GM19438 (cell line): ENCODE data around the gene PSORS1C1.
"Not testable (repeated sequence)": the region's sequence is repeated elsewhere in the genome, so short reads cannot be mapped to it uniquely, and the experiment has no call there.

ENCODE experiments used
- ATAC-seq: cut with Tn5 transposase; IDR thresholded peaks from one replicate; pipeline ENCODE4 v1.9.1; 2021; ENCODE audit warnings: low read depth; ENCODE audit not compliant: unreplicated experiment

The PSORS1C1 gene

DNA sequence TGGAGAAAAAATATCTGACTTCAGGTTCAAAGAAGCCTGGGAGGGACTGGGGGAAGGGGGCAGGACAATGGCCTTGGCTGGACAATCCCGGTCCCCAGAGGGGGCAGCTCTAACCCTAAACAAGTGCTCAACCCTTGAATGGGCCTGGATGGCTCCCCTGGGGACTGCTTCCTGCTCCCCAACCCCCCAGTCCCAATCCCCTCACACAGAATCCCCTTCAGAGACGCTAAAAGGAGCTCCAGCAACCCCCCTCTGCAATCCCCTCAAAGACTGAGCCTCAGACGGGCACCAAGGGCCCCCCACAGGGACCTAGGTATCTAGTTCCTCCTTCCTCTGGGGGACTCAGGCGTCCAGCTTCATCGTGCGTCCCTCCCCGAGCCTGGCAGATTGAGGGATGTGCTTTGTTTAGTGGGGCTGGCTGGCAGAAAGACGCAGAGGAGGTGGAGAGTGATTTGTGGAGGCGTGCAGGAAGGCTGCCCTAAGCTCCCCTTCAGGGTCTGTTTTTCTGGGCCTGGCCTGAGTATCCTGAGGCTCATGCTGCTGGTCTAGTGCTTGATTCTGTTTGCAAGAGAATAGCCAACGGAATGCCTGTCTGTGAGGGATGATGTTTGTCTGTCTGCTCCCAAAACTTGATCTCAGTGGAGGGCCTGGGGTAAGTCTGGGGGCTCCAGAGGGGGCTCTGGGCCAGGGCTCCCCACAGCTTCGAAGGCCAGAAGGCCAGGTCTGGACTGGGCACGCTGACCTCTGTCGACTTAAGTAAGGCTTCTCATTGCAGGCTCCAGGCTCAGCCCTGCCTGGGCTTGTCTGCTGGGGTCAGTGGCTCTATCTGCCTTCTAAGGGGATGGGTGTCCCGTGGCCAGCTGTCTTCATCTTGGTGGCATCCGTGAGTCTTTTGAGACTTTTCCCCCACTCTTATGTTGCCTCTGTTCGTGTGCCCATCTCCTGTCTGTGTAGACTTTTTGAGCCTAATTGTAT lies 57.6 kb downstream of the PSORS1C1 start:
- ATAC-seq, result no peak

DNA sequence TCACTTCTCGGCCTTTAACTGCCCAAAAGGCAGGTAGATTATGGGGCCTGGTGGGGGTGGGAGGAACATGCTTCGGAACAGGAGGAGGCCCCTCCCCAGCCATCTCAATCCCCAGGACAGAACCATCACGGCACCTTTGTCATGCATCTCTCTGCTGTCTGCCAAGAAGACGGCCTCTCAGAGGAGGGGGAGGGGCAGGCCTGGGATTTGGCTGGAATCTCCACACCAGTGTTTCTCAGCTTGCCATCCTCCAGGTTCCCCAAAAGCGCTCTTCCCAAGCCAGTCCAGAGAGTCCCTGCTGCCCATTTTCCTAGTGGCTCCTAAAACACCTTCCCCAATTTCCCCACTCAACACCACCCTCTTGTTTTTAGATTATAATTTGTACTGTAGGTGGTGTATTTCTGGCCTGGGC lies 58.4 kb downstream of the PSORS1C1 start:
- ATAC-seq, result no peak

DNA sequence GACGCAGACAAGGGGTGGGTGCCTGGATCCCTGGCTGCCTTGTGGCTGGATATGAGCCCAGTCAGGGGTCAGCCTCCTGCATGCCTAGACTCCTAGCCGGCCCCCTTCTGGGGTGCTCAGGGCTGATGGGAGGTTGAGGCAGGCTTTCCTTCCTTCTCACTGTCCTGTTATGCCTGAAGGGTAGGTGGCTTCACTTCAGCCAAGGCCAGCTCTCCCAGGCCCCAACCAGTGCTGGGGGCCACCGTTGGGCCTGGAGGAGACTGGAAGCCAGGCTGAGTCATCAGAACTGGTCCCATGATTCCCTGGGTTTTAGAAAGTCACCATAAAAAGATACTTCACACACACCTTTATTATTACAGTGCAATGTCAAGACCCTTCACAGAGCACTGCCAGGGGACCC lies 58.8 kb downstream of the PSORS1C1 start:
- no peak for ATAC-seq

DNA sequence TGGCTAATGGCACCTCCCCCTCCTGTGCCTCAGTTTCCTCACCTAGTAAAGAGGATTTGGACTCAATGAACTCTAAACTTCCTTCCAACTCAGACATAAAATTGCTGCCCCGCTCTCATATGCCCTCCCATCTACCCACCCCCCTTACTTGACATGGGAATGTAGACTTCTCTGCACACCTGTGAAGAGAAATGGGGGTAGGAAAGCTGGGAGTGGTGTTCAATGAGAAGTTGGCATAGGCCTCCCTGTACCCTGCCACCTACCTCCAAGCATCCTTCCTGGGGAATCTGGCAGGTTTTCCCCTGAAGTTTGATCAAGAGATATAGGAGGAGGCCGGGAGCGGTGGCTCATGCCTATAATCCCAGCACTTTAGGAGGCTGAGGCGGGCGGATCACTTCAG lies 59.8 kb downstream of the PSORS1C1 start:
- no peak for ATAC-seq

DNA sequence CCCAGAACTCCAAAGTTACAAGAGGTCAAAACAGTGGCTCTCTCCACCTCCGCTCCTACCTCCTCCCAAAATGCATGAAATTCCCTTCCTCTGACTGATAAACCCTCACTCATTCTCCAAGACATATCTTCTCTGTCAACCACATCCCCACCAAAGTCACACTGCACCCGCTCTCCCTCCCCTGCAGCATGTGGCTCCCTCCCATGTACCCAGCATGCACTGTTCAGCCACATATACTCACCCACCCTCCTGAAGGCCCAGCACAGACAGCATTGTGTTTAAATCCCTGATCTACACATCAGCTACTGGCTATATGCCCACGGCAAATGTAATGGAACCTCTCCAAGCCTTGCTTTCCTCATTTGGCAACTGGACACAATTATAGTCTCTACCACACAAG lies 61.4 kb downstream of the PSORS1C1 start:
- ATAC-seq, result no peak

DNA sequence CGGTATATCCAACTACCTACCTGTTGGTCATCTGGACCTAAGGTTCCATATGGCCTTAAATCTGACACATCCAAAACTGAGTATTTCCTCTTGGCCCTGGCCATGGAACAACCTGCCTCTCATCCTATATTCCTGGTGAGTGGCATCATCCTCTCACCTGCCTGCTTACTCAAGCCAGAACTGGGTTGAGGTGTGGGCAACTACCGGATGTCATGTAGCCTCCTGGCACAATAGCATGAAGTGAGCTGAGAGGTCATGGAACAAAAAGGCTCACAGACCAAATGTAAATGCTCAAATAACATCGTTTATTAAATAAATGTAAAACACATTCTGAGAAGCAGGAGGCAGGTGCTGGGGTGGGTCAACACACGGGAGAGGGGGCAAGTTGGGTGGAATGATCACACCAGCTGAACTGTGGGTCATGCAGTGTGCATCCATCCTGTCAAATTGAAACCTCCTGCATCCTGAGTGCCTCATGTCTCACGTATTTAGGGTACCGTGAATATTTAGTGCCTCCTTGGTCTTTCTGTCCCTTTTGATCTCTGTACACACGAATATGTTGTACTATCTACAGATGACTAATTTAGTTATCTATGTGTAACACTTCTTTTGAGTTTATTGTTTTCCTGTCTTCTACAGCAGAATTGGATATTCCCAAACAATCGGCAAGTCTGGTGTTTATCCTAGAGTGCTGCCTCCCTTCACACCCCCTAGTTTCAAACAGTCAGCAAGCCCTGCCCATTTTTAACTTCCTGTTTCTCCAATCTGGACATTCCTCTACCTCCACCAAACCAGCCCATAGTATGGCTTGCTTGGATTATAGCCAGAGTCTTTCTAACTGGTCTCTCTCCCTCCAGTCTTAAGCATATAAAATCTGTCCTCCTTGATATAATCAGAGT lies 63.8 kb downstream of the PSORS1C1 start:
- ATAC-seq, result no peak

DNA sequence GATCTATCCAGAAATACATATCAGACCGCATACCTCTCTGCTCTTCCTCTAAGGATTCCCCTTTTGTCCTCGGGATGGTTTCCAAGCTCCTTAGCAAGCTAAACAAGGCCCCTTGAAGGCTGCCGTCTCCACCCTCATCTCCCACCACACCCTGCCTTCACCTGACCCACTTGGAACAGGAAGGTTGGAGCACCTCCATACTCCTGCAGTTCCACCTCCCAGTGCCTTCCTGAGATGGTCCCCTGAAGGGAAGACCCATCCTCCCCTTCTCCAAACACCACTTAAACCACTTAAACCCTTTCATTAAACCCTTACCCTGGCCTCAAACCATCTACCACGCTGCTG lies 64.4 kb downstream of the PSORS1C1 start:
- no peak for ATAC-seq

DNA sequence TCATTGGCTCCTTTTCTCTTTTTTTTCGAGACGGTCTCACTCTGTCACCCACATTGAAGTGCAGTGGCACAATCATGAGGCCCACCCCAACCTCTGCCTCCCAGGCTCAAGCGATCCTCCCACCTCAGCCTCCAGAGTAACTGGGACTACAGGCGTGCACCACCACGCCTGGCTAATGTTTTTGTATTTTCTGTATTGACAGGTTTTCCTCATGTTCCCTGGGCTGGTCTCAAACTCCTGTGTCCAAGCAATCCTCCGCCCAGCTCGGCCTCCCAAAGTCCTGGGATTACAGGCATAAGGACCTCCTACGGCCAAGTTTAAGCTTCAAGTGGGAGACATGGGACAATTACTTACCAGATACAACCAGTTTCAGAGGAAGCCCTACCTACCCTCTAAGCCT lies 65.3 kb downstream of the PSORS1C1 start:
- ATAC-seq, result no peak

DNA sequence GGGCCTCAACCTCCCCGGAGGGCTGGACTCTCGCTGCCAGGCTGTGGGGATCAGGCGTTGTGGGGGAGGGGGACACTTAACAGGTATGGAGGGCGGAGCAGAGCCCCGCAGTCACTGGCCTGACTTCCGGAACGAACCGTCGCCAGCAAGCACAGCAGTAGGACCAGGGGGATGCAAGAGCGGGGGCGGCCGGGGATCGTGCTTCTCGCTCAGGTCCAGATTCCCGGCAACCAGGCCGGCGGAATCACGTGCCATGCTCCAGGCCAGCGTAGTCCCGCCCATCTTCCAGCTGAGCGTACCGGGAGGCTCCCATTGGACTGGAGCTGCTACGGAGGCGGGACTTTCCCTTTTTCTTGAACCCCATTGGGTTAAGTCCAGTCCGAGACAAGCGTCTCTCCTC lies 65.9 kb downstream of the PSORS1C1 start:
- ATAC-seq, result no peak

DNA sequence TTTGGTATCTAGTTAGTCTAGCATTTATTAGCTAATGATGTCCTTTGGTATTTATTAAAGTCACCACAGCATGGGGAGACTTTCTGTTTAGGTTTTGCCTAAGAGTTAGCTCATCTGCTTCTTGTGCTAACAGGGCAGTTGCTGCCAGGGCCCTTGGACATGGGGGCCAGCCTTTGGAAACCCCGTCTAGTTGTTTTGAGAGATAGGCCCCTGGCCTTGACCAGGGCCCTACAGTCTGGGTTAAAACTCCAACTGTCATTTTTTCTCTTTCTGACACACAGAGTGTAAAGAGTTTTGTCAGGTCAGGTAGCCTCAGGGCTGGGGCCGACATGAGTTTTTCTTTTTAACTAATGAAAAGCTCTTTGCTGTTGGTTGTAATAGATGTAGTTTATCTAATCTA lies 68.7 kb downstream of the PSORS1C1 start:
- ATAC-seq, result not testable (repeated sequence)

DNA sequence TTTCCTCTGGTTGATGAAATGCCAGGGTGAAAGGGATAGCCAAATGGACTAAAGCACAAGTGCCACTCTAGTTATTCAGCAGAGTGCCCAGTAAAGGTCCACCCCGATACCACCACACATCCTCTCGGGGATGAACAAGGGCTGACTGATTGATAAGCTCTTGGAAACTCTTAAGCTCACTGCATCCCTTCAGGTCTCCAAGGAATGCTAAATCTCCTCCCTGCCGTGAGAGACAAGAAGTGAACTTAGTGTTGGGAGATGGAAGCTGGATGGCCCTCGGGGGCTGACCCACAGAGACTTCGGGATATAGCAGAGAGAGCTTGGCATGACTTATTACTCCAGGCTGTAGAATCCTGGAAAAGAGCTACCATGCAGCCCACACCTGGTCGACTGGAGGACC lies 69.3 kb downstream of the PSORS1C1 start:
- not testable (repeated sequence) for ATAC-seq

DNA sequence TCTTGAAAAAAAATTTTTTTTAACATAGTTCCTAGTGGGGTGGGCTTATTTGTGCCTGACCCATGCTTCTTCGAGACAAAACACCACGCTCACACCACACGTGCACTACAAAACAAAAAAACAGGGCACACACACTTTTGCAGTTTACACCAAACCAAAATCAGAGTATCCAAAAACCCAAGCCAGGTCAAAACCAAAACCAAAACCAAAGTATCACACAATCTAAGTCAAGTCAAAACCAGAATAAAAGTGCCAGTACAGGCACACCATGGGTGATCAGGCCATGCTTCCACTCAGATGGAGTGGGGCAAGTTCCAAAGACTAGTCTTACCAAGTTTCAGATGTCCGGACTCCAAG lies 71.1 kb downstream of the PSORS1C1 start:
- not testable (repeated sequence) for ATAC-seq

DNA sequence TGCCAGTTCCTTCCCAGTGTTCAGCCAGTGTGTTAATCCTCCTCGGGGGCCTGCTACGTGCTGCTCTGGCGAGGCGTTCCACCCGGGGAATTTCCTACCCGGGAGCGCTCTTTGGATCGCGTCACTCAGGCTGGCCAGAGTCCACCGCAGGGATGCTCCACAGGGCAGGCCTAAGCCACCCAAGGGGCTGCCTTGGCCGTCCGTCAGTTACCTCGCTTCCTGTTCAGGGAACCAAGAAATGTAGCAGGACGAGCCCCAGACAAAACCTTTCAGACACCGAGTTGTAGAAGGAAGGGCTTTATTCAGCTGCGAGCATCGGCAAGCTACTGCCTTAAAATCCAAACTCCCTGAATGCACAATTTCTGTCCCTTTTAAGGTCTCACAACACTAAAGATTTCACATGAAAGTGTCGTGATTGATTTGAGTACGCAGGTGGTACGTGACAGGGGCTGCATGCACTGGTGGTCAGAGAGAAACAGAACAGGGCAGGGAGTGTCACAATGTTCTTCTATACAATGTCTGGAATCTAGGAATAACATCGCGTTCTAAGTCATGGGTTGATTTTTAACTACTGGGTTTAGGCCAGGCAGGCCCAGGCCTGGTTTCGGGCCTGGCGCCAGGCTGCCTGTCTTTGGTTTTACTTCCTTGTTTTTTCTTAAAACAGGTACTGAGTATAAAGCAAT lies 71.6 kb downstream of the PSORS1C1 start:
- no peak for ATAC-seq

DNA sequence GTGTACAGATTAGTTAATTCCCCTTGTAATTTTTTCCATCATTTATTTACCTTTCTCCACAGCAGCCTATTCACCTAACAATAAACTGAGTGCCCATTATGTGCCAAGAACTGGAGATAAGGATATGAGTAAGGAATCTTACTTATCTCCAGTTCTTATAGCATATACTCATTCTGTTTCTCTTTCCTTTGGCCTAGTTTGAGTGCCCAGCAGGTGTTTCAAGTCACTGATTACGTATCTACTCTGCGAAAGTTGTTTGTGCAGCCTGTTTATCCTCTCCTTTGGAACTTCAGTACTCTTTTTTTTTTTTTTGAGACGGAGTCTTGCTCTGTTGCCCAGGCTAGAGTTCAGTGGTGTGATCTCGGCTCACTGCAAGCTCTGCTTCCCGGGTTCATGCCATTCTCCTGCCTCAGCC lies 73.2 kb downstream of the PSORS1C1 start:
- no peak for ATAC-seq

DNA sequence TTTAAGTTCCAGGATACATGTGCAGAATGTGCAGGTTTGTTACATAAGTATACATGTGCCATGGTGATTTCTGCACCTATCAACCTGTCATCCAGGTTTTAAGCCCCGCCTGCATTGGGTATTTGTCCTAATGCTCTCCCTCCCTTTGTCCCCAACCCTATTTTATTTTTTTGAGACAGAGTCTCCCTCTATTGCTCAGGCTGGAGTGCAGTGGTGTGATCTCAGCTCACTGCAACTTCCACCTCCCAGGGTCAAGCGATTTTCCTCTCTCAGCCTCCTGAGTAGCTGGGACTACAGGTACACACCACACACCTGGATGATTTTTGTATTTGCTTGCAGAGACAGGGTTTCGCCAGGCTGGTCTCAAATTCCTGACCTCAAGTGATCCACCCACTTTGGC lies 74.6 kb downstream of the PSORS1C1 start:
- not testable (repeated sequence) for ATAC-seq
